WI38 (cell line): ENCODE measurements around the gene TNNT3.

Experiments
- H3K4me3 ChIP-seq: 2 replicates; pipeline ENCODE4 v1.5.1; 2011; ENCODE audit warnings: low read depth, mild to moderate bottlenecking, control low read depth, low read length
- CTCF ChIP-seq: IDR thresholded peaks from 2 replicates; pipeline ENCODE4 v1.5.1; 2012; ENCODE audit warnings: low read depth, mild to moderate bottlenecking, control low read depth, low read length

TNNT3 gene

GRCh38 chr11:1899090-1899489 is 20.4 kb upstream of the TNNT3 start:
- H3K4me3 ChIP-seq, result no peak overlapping the region
- TF ChIP-seq CTCF, result no peak

- no peak overlapping the region for H3K4me3 ChIP-seq
- no peak for TF ChIP-seq CTCF
Measured at GRCh38 chr11:1899686-1900085, 19.8 kb upstream of the TNNT3 start.

GRCh38 chr11:1906181-1906580 is 13.3 kb upstream of the TNNT3 start:
- TF ChIP-seq CTCF, result no peak
- no peak overlapping the region for H3K4me3 ChIP-seq

- TF ChIP-seq CTCF, result no peak
- H3K4me3 ChIP-seq, result no peak overlapping the region
Measured at GRCh38 chr11:1906611-1907423, 12.7 kb upstream of the TNNT3 start.

GRCh38 chr11:1908618-1909017 is 10.9 kb upstream of the TNNT3 start:
- H3K4me3 ChIP-seq, result no peak overlapping the region

GRCh38 chr11:1909524-1909923 is 10.0 kb upstream of the TNNT3 start:
- no peak overlapping the region for H3K4me3 ChIP-seq
- TF ChIP-seq CTCF, result no peak

More at GRCh38 chr11:1908618-1909017, 10.9 kb upstream of the TNNT3 start:
- no peak for TF ChIP-seq CTCF

GRCh38 chr11:1912289-1912878 is 7.1 kb upstream of the TNNT3 start:
- TF ChIP-seq CTCF, result no peak
- H3K4me3 ChIP-seq, result no peak overlapping the region
